Central memory CD8-positive, alpha-beta T cell (primary cell): Measurements from ENCODE around the gene ALDH9A1.

ENCODE experiments used
- ATAC-seq: fragments of 150-1000 bp; cut with Tn5 transposase; replicated peaks from 2 replicates; pipeline ENCODE4 v1.10.0; 2022; ENCODE audit warnings: mild to moderate bottlenecking, moderate FRiP score, moderate number of reproducible peaks; ENCODE audit not compliant: poor library complexity, severe bottlenecking; ENCODE audit errors: extremely low read depth
- DNase-seq, 2 donors: peaks; one replicate each; pipeline ENCODE4 v3.0.0; 2021; ENCODE audit warnings: low spot score in 2 of 2
- H3K27ac Mint-ChIP-seq: one replicate; pipeline ENCODE4 v1.8.0; 2022; ENCODE audit warnings: low read depth, mild to moderate bottlenecking, moderate library complexity, mixed read lengths
- H3K27me3 Mint-ChIP-seq: one replicate; pipeline ENCODE4 v1.8.0; 2022; ENCODE audit warnings: mixed read lengths
- H3K36me3 Mint-ChIP-seq: one replicate; pipeline ENCODE4 v1.8.0; 2022; ENCODE audit warnings: mild to moderate bottlenecking, moderate library complexity, mixed read lengths; ENCODE audit not compliant: insufficient read depth
- H3K4me1 Mint-ChIP-seq: one replicate; pipeline ENCODE4 v1.8.0; 2022; ENCODE audit warnings: mixed read lengths
- H3K4me3 Mint-ChIP-seq: one replicate; pipeline ENCODE4 v1.8.0; 2022; ENCODE audit warnings: mild to moderate bottlenecking, moderate library complexity, mixed read lengths
- H3K9me3 Mint-ChIP-seq: one replicate; pipeline ENCODE4 v1.8.0; 2022; ENCODE audit warnings: mixed read lengths

Gene ALDH9A1

GRCh38 chr1:165635823-165636222, 62.5 kb downstream of the ALDH9A1 start:
- Mint-ChIP-seq H3K36me3 (peaks cover 4% of the 10 kb centered on the region), H3K4me3 (no peak overlapping the region), H3K27ac (no peak overlapping the region), H3K9me3 (no peaks in the 10 kb centered on the region), H3K4me1 (peaks cover 27% of the 10 kb centered on the region), H3K27me3 (no peaks in the 10 kb centered on the region)
- DNase-seq = no peak
- ATAC-seq = no peak

GRCh38 chr1:165635329-165635728, 63.0 kb downstream of the ALDH9A1 start:
- DNase-seq = no peak
- H3K27me3 Mint-ChIP-seq = no peaks in the 10 kb centered on the region

GRCh38 chr1:165634154-165634921, 64.0 kb downstream of the ALDH9A1 start:
- Mint-ChIP-seq H3K27ac (no peak overlapping the region), H3K4me3 (no peak overlapping the region), H3K4me1 (peaks cover 30% of the 10 kb centered on the region), H3K27me3 (no peaks in the 10 kb centered on the region), H3K9me3 (no peaks in the 10 kb centered on the region), H3K36me3 (peaks cover 9% of the 10 kb centered on the region)
- ATAC-seq (no peak), DNase-seq (no peak)

More at GRCh38 chr1:165635329-165635728, 63.0 kb downstream of the ALDH9A1 start:
- no peak overlapping the region for H3K4me3 Mint-ChIP-seq
- peaks cover 4% of the 10 kb centered on the region for H3K36me3 Mint-ChIP-seq
- H3K9me3 Mint-ChIP-seq = no peaks in the 10 kb centered on the region
- H3K27ac Mint-ChIP-seq = no peak overlapping the region
- no peak for ATAC-seq
- H3K4me1 Mint-ChIP-seq = peaks cover 24% of the 10 kb centered on the region

- DNase-seq (no peak), ATAC-seq (no peak)
- Mint-ChIP-seq H3K27ac (no peak overlapping the region), H3K27me3 (no peaks in the 10 kb centered on the region), H3K4me1 (peaks cover 30% of the 10 kb centered on the region), H3K9me3 (no peaks in the 10 kb centered on the region), H3K4me3 (no peak overlapping the region), H3K36me3 (peaks cover 9% of the 10 kb centered on the region)
These were observed 64.7 kb downstream of the ALDH9A1 start for GRCh38 chr1:165633614-165634013.

- peaks cover 24% of the 10 kb centered on the region for H3K4me1 Mint-ChIP-seq
- no peak for ATAC-seq
- no peak overlapping the region for H3K27ac Mint-ChIP-seq
- no peak for DNase-seq
- H3K36me3 Mint-ChIP-seq = peaks cover 7% of the 10 kb centered on the region
- H3K4me3 Mint-ChIP-seq = no peak overlapping the region
- H3K27me3 Mint-ChIP-seq = no peaks in the 10 kb centered on the region
- H3K9me3 Mint-ChIP-seq = no peaks in the 10 kb centered on the region
These were observed 65.9 kb downstream of the ALDH9A1 start for GRCh38 chr1:165632491-165632890.

GRCh38 chr1:165632152-165632469, 66.3 kb downstream of the ALDH9A1 start:
- H3K27me3 Mint-ChIP-seq = no peaks in the 10 kb centered on the region
- H3K36me3 Mint-ChIP-seq = peaks cover 7% of the 10 kb centered on the region
- no peak overlapping the region for H3K27ac Mint-ChIP-seq
- peaks cover 21% of the 10 kb centered on the region for H3K4me1 Mint-ChIP-seq
- no peak overlapping the region for H3K4me3 Mint-ChIP-seq
- ATAC-seq = no peak
- DNase-seq = no peak
- H3K9me3 Mint-ChIP-seq = no peaks in the 10 kb centered on the region

DNA sequence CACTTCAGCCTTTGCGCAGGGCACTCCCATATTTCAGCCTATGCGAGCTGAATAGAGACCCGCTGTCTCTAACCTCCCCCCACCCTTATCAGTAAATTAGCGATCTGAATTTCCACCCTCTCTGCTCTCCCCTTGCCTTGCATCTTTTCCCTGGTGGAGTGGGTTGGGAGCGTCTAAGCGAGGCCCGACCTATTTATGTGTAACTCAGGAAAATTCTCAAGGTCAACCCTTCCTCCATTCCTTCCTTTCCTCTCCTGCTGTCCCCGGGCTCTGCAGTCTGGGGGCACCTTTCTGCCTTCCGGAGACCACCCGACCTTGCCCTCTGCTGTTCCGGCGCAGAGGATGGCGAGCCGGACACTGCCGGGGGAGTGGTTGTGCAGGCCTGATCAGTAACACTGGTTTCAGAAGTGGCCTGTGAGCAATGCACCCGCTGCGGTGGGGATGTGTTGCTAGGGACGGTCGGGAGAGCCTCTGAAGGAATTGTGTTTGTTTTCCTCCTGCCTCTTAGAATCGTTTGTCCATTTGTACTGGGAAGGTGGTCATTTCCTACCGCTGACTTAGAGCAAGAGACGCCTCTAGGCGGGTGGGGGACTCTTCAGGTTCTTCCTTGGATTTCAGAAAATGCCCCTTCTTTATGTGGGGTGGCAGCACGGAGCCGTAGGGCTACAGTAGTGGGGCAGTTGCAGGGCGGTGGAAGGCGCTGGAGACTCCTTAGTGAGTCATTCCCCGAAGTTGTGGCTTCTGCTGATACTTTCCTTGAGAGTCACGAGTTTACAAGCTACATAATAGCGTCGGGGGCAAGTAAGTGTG, 66.8 kb downstream of the ALDH9A1 start:
- Mint-ChIP-seq H3K27me3 (no peaks in the 10 kb centered on the region), H3K27ac (no peak overlapping the region), H3K4me1 (peaks cover 16% of the 10 kb centered on the region), H3K36me3 (peaks cover 5% of the 10 kb centered on the region), H3K4me3 (no peak overlapping the region), H3K9me3 (no peaks in the 10 kb centered on the region)
- ATAC-seq = no peak
- DNase-seq = peak in 1 of 2 donors; percentile 13

GRCh38 chr1:165630629-165631341, 67.6 kb downstream of the ALDH9A1 start, which contains the start of gene MGST3:
TSS of gene MGST3 (plus strand) at chr1:165631234. CDS start at chr1:165649848, 18,614 bp downstream.
- ATAC-seq (peak; percentile 93), DNase-seq (peak; percentile 89)
- Mint-ChIP-seq H3K4me1 (peaks cover 16% of the 10 kb centered on the region), H3K9me3 (no peaks in the 10 kb centered on the region), H3K27ac (no peak within 1 kb of the TSS), H3K27me3 (no peaks in the 10 kb centered on the region), H3K4me3 (no peak within 1 kb of the TSS), H3K36me3 (peaks cover 5% of the 10 kb centered on the region)

DNA sequence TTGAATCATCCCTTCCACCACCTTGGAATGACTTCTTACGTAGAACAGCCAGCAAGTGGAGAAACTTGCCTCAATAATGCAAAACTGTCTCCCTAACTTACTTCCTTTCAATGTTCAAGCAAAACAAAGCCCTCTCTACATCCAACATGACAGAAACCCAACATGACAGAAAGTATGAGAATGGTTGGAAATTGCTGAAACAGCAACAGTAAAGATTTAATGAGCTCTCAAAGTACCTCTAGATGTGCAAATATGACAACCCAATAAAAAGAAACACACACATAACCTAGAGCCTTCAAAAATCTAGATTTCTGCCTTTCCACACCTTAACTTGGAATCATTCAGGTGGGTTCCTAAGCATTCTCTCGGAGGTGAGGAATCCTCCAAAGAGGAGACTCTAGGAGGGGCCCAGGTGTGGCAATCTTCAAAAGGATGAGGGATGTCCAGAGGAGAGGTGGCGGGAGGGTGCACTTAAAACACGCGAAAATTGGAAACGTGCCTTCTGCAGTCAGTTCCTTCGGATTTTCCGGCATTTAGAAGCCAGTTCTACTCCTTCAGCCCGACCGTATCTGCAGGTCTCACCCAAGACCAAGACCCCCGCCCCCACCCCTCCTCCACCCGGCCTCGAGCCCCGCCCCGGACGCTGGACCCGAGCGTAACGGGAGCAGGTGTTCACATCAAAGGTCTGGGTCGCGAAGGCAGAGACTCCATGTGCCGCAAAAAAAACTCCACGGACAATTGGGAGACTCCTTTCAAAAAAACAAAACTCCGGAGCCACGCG, 68.3 kb downstream of the ALDH9A1 start:
- peaks cover 16% of the 10 kb centered on the region for H3K4me1 Mint-ChIP-seq
- H3K9me3 Mint-ChIP-seq = no peaks in the 10 kb centered on the region
- no peak overlapping the region for H3K27ac Mint-ChIP-seq
- H3K4me3 Mint-ChIP-seq = no peak overlapping the region
- no peak for DNase-seq
- peaks cover 5% of the 10 kb centered on the region for H3K36me3 Mint-ChIP-seq
- no peak for ATAC-seq
- H3K27me3 Mint-ChIP-seq = no peaks in the 10 kb centered on the region

- Mint-ChIP-seq H3K4me1 (peaks cover 11% of the 10 kb centered on the region), H3K9me3 (no peaks in the 10 kb centered on the region), H3K27me3 (no peaks in the 10 kb centered on the region), H3K36me3 (peaks cover 5% of the 10 kb centered on the region), H3K27ac (no peak overlapping the region), H3K4me3 (no peak overlapping the region)
- DNase-seq = no peak
- no peak for ATAC-seq
These were observed 69.2 kb downstream of the ALDH9A1 start for GRCh38 chr1:165629151-165629550.

DNA sequence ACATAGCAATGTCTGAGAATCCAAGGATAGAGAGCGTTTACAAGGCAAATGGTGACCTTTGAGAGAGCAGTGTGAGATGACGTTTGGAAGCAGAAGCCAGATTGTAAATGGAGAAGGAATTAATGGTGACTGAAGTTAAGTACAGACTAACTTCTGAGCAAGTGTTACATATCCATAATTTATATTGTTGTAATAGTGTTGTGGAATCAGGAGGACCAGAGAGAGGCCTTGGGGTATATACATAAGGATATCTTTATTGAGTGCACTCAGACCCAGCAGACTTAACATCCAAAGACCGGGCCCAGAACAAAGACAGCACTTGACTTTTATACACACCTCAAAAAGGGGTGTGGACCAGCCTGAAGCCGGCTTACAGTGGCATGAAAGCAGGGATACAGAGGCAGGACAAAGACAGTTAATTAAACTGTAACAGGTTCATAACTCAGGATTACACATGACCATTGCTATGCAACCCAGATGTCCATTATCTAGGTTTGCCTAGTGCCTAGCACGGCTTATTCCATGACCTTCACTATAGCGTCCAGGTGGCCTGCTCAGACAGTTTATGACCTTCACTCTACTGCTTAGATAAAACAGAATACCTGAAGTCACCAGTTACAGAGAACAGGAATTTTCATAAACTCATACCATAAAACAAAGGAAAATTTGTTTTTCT, 70.1 kb downstream of the ALDH9A1 start:
- ATAC-seq (no peak), DNase-seq (no peak)
- no peak overlapping the region for H3K4me3 Mint-ChIP-seq
- H3K36me3 Mint-ChIP-seq = peaks cover 5% of the 10 kb centered on the region
- H3K27ac Mint-ChIP-seq = no peak overlapping the region
- no peaks in the 10 kb centered on the region for H3K9me3 Mint-ChIP-seq
- H3K27me3 Mint-ChIP-seq = no peaks in the 10 kb centered on the region
- H3K4me1 Mint-ChIP-seq = peaks cover 5% of the 10 kb centered on the region
